Measurements from ENCODE around the gene ANXA3.
"Not testable (repeated sequence)": the region's sequence is repeated elsewhere in the genome, so short reads cannot be mapped to it uniquely, and the experiment has no call there.

Gene ANXA3

DNA sequence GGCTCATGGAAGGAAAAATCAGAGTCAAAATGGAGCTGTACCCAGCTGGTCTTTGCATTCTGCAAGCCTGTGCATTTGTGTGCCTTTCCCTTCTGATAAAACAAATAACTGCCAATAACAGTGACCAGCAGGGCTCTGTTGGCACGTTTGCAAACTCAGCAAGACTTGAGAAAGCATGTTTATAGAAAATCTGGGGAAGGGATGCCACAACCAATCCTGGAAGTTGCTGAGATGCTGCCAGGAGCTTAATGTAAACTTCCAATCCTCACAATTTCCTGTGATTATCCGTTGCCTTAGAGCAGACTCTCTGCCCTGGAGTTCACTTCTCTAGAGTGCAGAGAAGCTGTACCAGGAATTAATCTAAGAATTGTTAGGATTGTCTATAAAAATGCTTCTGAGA lies 6.9 kb upstream of the ANXA3 start:
- no peak for DNase-seq

DNA sequence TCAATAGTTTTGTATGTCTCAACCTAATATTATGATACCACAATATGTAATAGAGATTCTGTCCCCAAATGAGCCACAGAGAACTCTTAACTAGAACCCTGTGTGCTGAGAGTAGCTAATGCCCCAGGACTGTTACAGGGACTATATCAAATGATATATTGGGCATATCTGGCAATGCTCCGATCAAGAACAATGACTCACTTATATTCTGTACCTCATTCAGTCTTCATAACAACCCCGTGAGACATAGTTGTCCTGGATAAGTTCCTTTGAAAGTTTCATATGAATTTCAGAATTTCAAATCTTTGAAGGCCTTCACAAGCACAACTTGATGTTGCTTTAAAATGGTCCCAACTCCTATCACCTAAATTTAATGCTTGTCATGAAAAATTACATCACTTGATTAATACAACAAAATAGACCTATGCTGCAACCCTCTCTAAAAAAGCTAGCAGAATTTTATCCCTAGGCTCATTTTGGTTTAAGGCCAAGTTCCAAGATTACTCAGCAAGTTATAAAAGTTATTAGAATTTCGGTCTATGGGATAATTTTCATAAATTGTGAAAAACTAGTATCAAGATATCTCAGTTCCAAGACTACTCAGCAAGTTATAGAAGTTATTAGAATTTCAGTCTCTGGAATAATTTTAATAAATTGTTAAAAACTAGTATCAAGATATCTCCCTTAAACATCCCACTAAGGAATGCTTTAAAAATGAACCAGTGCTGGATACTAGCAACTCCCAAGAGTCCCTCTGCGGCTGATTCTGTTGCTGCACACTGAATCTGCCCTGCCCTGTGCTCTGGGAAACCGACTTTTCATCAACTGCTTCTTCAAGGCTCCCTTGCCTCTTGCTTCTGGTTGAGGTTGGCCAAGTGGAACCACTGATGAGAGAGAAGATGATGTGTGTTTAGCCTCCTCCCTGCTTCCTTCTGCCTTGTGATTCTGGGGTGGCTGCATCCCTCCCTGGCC lies 6.0 kb upstream of the ANXA3 start:
- no peak for DNase-seq

DNA sequence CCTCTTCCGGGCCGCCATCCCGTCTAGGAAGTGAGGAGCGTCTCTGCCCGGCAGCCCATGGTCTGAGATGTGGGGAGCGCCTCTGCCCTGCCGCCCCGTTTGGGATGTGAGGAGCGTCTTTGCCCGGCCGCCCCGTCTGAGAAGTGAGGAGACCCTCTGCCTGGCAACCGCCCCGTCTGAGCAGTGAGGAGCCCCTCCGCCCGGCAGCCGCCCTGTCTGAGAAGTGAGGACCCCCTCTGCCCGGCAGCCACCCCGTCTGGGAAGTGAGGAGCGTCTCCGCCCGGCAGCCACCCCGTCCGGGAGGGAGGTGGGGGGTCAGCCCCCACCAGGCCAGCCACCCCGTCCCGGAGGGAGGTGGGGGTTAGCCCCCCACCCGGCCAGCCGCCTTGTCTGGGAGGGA lies 3.7 kb upstream of the ANXA3 start:
- DNase-seq = not testable (repeated sequence)

DNA sequence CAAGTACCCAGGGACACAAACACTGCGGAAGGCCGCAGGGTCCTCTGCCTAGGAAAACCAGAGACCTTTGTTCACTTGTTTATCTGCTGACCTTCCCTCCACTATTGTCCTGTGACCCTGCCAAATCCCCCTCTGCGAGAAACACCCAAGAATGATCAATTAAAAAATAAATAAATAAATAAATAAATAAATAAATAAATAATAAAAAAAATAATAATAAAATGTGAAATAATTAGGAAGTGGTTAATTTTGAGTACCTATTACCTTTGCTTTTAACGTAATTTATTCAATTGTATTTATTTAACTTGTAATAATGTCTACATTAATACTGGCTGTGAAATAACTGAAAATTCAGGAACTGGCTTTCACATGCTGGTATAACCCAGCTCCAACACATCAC lies 2.7 kb upstream of the ANXA3 start:
- not testable (repeated sequence) for DNase-seq

DNA sequence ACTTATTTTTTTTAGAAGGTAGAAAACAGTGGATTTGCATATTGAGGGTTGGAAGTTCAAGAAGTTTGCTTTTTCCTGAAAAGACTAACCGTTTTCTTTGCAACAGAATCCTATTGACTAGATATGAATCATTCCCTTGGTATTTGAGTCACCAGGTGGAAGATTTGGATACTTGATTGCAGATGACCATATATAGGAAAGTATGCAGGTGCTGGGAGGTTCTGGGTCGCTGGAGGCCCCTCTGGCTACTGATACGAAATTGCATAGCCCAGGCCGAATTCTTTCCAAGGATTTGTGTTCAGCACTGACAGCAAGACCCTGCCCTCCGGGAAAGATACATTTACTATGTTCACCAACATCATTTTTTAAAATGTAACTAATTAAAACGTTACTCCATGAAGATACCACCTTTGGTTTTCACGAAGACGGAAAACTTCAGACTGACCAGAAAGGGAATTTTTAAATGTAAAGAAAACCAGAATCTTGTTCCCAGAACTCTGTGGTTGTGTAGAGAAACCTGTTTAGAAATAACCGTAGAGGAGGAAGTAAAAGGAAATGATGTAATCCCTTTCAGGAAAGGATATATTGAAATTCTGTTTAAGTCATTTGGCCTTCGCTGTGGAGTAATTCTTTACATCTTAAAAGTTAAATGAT lies 946 bp downstream of the ANXA3 start:
- no peak for DNase-seq

DNA sequence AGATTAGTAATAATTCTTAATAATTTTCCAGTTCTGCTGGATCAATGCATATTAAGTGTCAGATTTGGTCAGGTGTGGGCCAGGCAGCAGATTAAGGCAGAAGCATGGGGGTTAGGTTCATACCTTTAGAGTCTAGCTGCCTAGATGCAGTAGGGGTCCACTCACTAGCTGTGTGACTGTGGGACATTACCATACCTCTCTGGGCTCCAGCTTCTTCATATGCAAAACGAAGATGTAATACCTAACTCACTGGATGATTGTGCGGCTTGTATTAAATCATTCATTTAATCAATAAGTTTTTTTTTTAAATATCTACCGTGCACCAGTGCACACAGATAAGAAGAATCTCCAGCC lies 1.4 kb downstream of the ANXA3 start:
- DNase-seq = no peak

DNA sequence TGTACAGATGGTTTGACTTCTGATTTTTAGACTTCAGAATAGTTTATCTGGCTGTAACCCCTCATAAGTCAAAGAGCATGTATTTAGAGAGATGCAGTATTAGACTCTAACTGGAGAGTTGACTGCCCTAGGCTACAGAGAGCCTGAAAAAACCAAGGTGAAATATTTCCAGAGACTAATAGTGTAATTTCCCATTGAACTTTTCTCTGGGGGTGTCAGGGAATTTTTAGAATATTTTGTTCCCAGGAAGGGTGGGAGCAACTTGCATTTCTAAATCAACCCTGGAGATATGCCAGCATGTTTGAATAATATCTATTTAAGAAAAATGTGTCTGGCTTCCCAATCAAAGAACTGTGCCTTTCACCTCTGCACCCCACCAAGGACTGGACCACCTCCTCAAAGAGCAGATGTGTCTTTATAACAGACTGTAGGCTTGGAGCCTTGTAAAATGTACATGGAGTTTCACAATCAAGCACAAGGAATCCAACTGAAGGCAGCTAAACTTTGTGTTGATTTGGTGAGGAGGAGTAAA lies 2.0 kb downstream of the ANXA3 start:
- DNase-seq = no peak

DNA sequence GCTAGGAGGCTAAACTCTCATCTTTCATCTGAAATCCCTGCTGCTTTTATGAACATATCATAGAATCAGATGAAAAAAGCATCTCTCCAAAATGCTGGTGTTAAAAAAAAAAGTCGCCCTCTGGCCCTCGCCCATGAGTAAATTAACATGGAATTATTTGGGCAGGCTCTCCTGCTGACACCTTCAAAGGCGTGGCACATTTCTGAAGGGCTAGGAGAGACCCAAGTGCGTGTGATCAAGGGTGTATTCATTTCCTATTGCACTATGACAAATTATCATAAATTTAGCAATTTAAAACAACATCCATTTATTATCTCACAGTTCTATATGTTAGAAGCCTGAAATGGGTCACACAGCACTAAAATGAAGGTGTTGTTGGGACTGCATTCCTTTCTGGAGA lies 5.1 kb downstream of the ANXA3 start:
- DNase-seq = no peak

DNA sequence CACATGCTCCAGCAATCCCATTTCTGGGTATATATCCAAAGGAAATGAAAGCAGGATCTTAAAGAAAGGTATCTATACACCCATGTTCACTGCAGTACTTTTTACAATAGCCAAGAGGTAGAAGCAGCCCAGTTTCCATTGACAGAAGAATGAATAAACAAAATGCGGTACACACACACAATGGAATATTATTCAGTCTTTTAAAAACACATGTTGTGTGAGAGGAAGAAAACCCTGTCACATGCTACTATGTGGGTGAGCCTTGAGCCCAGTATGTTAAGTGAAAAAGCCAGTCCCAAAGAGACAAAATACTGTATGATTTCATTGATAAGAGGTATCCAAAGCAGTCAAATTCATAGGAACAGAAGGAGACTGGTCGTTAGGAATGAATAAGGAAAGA lies 6.3 kb downstream of the ANXA3 start:
- DNase-seq = no peak

DNA sequence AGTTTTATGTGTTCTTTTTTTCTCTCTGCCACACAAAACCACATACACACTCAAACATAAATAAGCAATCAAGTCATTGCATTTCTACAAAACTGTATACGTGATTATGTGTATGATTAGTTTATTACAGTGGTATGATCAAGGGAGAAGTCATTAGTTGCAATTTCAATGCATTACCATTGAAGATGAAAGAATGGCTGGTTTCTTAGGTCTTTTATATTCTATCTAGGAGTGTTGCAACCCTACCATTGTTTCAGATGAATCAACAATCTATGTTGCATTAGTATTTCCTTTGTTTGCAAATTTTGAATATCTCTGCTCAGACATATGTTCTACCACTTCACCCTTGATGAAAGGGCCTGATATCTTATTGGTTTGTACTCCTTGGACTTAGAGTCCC lies 6.8 kb downstream of the ANXA3 start:
- DNase-seq = no peak

DNA sequence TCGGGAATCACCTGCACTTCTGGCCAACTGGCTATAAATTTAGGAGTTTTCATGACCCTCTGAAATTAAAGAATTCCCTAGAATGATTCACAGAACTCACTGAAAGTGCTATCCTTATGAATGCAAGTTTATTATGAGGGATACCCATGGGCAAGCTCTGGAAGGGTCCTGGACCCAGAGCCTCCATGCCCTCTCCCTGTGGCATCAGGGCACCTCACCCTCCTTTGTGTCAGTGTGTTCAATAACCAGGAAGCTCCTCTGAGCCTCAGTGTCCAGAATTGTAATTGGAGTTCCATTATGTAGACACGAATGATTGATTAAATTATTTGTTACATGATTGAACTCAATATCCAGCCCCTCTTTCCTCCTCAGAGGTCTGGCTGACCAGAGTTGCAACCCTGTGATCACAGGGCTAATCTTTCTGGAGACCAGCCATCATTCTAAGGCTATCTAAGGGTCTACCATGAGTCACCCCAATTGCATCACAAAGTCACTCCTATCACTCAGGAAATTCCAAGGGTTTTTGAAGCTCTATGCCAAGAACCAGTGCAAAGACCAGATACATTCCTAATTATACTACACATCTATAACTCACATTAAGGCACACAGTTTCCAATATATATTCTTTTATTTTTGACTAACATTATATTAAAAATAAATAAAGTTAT lies 8.9 kb downstream of the ANXA3 start:
- no peak for DNase-seq

DNA sequence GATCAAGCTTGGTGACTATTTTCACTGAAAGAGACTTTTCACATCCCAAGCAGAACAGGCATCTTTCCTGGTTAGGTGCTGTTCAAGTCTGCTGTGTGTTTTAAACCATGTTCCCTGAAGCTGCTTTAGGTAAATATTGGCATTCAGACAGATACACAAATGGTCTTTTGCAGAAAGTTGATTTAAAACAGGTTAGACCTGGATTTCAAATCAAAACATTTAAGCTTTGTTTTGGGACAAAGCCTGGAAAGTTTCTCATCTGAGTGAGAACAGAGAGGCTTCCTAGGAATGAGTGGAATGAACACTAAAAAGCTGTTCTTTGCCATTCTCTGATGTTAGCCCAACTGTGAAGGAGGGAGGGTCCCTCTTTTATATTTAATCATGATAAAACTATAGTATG lies 10.1 kb downstream of the ANXA3 start:
- DNase-seq = no peak

DNA sequence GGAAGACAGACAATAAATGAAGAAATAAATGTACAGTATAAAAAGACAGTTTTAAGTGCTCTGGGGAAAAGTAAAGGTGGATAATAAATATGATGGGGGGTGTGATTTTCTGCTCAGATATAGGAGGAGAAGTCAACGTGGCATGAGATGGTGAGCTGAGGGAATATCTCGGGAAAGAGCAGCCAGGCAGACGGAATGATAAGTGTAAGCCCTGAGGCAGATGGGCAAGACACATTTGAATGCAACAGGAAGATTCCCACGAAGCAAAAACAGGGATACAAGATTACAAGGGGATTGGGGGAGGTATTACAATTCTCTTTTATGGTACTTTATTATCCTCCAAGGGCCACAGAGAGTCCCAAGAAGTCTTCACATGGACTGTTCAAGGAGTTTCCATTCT lies 11.1 kb downstream of the ANXA3 start:
- DNase-seq = no peak

DNA sequence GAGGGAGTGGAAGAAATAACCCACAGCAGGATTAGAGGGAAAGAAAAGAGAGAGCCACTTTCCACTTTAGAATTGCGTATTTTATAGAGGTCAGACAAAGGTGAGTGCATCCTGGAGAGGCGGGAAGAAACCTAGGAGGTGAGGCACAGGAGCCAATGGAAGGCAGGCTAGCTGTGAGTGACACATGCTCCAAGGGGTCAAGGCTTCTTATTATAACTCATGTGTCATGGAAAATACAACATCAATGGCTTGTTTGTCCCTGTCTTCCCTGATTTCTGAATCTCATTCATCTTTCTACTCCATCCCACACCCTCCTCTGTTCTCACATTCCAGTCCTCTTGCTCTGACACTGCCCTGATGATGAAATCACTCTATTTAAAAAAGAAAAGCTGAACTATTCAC lies 14.4 kb downstream of the ANXA3 start:
- DNase-seq = no peak

DNA sequence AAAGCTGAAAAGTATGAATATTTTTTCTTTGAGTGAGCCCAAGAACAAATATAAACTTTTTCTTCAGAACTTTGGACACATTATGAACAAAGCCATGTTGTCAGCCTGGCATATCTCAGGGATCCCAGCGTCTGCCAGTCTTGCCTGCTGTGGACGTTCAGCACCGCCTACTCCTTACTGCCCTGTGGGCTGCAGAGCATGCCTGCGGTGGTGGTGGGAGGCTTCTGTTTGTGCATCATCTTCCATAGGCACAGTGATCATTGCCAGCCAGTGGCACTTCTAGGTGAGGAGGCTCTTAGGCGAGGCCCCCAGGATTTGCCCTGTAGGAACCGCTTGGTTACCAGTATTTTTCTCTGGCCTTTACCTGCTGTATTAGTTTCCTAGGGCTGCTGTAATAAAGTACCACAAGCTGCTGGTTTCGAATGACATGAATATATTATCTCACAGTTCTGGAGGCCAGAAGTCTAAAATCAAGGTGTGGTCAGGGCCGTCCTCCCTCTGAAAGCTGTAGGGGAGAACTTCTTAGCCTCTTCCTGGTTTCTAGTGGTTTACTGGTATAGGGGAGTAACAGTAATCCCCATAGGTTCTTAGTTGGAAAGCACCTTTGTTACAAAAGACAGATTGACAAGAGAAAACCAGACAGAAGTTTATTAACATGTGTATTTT lies 15.4 kb downstream of the ANXA3 start:
- DNase-seq = no peak

DNA sequence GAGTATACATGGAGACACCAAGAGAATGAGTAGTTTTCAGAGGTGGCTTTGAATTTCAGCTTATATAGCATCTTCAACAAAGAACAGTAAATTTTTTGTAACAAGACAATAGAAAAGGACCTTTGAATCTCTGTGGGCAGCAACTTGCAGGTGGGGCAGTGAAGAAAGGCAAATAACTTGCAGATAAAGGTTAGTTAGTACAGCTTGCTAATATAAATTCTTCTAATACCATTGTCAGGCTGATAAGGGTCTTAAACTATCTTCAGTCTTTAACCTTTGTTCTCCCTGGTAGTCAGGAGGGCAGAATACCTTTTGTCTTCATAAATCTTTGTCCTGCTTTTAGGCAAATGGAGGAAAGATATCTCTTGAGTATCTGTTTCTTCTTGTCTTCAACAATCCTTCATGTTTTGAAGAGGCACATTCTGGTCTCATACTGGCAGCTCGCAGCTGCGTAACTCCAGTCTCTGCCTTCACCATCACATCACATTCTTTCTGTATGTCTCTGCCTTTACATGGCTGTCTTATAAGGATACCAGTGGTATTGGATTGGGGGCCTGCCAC lies 16.0 kb downstream of the ANXA3 start:
- no peak for DNase-seq

DNA sequence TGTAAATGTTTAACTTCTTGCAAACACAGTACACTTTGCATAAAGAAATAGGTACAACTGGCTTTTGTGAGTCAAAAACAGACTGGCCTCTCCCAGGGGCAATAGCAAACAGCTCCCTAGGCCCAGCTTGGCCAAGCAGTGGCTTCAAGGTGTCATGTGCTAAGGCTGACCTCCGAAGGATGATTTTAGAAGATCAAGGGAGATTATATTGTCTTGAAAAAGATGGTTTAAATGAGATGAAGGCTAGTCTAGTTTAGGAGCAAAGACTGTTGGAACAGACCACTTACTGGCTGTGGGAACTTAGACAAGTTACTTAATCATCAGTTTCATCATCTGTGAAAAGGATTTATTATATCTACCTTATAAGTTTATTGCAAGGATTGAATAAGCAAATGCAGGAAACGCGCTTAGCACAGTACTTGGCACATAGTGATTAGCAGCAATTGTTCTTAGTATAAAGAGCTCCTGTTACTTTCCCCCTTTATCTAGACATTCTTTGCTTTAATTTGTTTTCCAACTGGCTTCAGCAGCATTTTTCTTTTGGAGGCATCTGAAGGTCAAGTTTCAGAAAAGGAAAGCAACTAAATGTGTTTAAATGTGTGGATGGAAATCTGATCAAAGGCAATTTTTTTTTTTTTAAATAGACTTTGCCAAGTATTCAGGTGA lies 17.2 kb downstream of the ANXA3 start:
- DNase-seq = no peak

DNA sequence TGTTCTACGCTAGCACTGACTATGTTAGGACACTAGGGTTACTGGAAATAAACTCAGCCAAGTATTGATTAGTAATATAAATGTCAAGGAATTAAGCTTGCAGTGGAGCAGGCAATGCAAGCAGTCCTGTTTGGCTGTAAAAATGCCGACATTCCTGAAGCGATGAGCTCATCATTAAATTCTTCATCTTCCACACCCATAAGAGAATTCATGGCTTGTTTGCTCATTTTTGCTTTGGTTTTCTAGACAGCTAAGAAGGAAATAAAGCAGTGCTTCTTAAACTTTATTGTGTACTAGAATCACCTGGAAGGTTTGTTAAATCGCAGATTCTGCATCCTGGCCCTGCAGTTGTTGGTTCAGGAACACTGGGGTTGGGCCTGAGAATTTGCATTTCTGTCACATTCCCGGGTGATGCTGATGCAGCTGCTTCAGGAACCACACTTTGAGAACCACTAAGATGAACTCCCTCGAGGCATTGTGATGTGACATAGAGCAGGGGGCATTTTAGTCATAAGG lies 17.8 kb downstream of the ANXA3 start:
- no peak for DNase-seq

DNA sequence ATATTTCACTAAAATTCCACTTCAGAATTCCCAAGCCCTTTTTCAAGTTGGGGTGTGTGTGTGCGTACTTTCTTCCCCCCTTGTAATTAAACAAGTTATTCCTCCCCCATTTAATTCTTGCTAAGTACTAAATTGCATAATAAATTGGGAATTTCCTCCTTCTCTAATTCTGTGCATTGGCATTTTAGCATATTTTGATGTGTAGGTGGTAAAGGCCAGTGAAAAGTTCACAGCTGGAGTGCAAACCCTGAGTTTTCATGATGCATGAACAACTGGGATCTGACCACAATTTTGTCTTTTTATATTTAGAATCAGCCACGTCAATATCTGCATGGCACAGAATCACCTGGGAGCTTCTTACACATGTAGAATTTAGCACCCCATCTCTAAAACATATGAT lies 18.5 kb downstream of the ANXA3 start:
- DNase-seq = no peak

DNA sequence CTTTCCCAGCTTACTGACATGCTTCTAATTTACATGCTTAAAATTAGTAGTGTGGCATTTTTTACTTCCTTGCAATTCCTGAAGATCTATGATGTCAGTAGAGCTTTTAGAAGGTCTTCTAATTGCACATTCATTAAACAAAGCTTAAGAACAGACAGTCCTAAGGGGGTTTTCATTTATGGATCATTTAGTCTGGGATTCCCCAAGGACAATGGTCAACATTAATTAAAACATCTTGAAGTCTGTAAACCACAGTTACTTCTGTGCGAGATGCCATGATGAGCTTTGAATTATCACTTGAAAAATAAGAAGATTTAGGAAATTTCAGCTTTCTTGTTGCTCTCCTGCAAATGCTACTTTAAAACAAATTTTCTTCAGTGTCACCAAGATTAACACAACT lies 20.2 kb downstream of the ANXA3 start:
- no peak for DNase-seq

DNA sequence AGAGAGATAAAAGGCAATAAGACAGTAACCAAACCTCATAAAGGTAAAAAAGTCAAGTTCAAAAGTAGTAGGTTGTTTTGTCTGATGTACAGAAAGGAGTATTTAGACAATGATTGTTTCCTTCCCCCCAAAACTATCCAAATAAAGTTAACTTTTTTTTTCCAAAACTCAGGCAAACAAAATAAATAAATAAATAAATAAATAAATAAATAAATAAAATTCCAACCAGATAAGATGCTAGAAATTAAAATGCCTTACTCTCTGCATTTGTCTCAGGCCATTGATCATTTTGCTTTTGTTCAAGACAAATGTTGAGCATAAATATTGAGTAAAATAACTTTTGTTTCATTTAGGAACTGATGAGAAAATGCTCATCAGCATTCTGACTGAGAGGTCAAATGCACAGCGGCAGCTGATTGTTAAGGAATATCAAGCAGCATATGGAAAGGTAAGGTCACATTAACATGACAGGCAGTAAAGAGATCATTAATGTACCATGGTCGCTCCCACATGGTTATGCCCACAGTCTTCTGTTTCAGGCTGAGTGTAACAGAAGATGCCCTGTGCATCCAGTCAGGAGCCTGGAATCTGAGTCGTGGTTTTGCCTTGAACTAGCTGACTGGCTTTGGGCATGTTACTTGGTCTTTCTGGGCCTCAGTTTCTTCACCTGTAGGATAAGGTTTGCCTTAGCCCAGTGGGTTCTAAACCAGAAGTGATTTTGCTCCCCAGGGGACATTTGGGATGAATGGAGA lies 27.3 kb downstream of the ANXA3 start:
- DNase-seq = no peak

Measured in NCI-H510A (cell line).